ENCODE results near the gene TBC1D12. TPM values are rescaled to one million over a fixed set of nuclear protein-coding genes. Genes with fewer than 3 reads are reported as not detected.

TBC1D12 gene
- total RNA-seq, 4 donors from 2014 or later, result 16.9 to 26.6 (median 17.9) TPM

GRCh38 chr10:94443549-94443948 is 41.2 kb downstream of the TBC1D12 start:
- no peaks in the 10 kb centered on the region for H3K27me3 ChIP-seq
- TF ChIP-seq, protein P1, sequence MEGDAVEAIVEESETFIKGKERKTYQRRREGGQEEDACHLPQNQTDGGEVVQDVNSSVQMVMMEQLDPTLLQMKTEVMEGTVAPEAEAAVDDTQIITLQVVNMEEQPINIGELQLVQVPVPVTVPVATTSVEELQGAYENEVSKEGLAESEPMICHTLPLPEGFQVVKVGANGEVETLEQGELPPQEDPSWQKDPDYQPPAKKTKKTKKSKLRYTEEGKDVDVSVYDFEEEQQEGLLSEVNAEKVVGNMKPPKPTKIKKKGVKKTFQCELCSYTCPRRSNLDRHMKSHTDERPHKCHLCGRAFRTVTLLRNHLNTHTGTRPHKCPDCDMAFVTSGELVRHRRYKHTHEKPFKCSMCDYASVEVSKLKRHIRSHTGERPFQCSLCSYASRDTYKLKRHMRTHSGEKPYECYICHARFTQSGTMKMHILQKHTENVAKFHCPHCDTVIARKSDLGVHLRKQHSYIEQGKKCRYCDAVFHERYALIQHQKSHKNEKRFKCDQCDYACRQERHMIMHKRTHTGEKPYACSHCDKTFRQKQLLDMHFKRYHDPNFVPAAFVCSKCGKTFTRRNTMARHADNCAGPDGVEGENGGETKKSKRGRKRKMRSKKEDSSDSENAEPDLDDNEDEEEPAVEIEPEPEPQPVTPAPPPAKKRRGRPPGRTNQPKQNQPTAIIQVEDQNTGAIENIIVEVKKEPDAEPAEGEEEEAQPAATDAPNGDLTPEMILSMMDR (IDR thresholded peaks at IDR 0.05), result no peak
- no peak for TF ChIP-seq EP300 (IDR thresholded peaks at IDR 0.05)
- TF ChIP-seq POLR2A (IDR thresholded peaks at IDR 0.05), result no peak
- TF ChIP-seq POLR2AphosphoS5 (IDR thresholded peaks at IDR 0.05), result no peak
- no peak overlapping the region for H3K4me3 ChIP-seq
- H3K36me3 ChIP-seq, result peaks cover 0 to 8% of the 10 kb centered on the region in 2 donors
- ATAC-seq, result no peak
- H3K4me1 ChIP-seq, result peaks cover 0 to 23% (median 0%) of the 10 kb centered on the region in 3 donors
- H3K9me3 ChIP-seq, result no peaks in the 10 kb centered on the region
- no peak overlapping the region for H3K27ac ChIP-seq
- WGBS, 2 donors (ENCODE audit: low coverage in 1 of 2), result 58 to 78% methylated on average over 4 of the region's 4 CpGs

DNA sequence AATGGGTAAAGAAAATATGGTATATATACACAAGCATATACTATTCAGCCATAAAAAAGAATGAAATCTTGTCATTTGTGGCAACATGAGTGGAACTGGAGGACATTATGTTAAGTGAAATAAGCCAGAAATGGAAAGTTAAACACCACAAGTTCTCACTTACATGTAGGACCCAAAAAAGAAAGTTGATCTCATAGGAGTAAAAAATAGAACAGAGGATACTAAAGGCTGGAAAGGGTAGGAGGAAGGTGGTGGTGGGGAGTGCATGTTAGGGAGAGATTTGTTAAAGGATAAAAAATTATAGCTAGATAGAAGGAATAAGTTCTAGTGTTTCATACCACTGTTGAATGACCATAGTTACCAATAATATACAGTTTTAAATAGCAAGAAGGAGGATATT is 48.4 kb downstream of the TBC1D12 start:
- H3K27ac ChIP-seq, result no peak overlapping the region
- no peaks in the 10 kb centered on the region for H3K27me3 ChIP-seq
- no peak for TF ChIP-seq POLR2A (IDR thresholded peaks at IDR 0.05)
- no peak for TF ChIP-seq EP300 (IDR thresholded peaks at IDR 0.05)
- TF ChIP-seq POLR2AphosphoS5 (IDR thresholded peaks at IDR 0.05), result no peak
- TF ChIP-seq, protein P1 (IDR thresholded peaks at IDR 0.05), result no peak
- H3K9me3 ChIP-seq, result peaks cover 0 to 11% (median 2%) of the 10 kb centered on the region in 3 donors
- peaks cover 0 to 5% of the 10 kb centered on the region in 2 donors for H3K36me3 ChIP-seq
- no peak overlapping the region for H3K4me3 ChIP-seq
- ATAC-seq, result no peak
- H3K4me1 ChIP-seq, result no peaks in the 10 kb centered on the region

DNA sequence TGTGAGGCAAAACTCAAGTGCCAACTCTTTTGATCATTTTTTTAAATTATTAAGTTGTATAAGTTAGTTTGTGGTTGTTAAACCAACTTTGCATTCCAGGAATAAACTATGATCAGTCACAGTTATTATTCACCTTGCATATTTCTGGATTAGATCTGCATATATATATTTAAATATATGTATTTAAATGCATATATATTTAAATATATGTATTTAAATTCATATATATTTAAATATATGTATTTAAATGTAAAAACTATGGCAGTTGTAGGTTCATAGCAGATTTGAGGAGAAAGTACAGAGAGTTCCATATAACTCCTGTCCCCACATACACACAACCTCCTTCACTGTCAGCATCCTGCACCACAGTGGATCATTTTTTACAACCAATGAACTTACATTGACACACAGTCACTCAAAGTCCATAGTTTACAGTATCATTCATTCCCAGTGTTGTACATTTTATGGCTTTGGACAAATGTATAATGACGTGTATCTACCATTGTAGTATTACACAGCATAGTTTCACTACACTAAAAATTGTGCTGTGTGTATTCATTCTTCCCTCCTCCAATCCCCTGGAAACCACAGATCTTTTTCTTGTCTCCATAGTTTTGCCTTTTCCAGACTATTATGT is 49.7 kb downstream of the TBC1D12 start:
- H3K27ac ChIP-seq, result no peak overlapping the region
- no peaks in the 10 kb centered on the region for H3K27me3 ChIP-seq
- TF ChIP-seq POLR2AphosphoS5 (IDR thresholded peaks at IDR 0.05) (no peak), POLR2A (IDR thresholded peaks at IDR 0.05) (no peak), EP300 (IDR thresholded peaks at IDR 0.05) (no peak)
- TF ChIP-seq, protein P1 (IDR thresholded peaks at IDR 0.05), result no peak
- WGBS, 2 donors (ENCODE audit: low coverage in 1 of 2), result 100% methylated on average over 1 of the region's 1 CpG
- H3K9me3 ChIP-seq, result peaks cover 0 to 21% (median 2%) of the 10 kb centered on the region in 3 donors
- no peaks in the 10 kb centered on the region for H3K4me1 ChIP-seq
- no peak for ATAC-seq
- H3K4me3 ChIP-seq, result no peak overlapping the region
- H3K36me3 ChIP-seq, result peaks cover 0 to 7% of the 10 kb centered on the region in 2 donors

GRCh38 chr10:94456942-94457341 is 54.6 kb downstream of the TBC1D12 start:
- Histone ChIP-seq H3K36me3 (peaks cover 0 to 33% of the 10 kb centered on the region in 2 donors), H3K4me3 (no peak overlapping the region), H3K27ac (no peak overlapping the region), H3K27me3 (no peaks in the 10 kb centered on the region), H3K9me3 (peaks cover 0 to 42% (median 2%) of the 10 kb centered on the region in 3 donors), H3K4me1 (no peaks in the 10 kb centered on the region)
- 94 to 100% methylated on average over 2 of the region's 2 CpGs for WGBS, 2 donors (ENCODE audit: low coverage in 1 of 2)
- ATAC-seq, result no peak
- TF ChIP-seq EP300 (IDR thresholded peaks at IDR 0.05), result no peak
- TF ChIP-seq, protein P1 (IDR thresholded peaks at IDR 0.05), result no peak
- no peak for TF ChIP-seq POLR2AphosphoS5 (IDR thresholded peaks at IDR 0.05)
- no peak for TF ChIP-seq POLR2A (IDR thresholded peaks at IDR 0.05)

DNA sequence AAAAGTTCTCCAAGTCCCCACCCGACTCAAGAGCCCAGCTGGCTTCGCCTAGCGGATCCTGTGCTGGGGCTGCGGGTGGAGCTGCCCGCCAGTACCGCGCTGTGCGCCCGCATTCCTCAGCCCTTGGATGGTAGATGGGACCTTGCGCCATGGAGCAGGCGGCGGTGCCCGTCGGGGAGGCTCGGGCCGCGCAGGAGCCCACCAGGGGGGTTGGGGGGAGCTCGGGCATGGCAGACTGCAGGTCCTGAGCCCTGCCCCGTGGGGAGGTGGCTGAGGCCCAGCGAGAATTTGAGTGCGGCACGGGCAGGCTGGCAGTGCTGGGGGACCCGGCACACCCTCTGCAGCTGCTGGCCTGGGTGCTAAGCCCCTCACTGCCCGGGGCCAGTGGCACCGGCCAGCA is 57.0 kb downstream of the TBC1D12 start:
- peaks cover 0 to 33% of the 10 kb centered on the region in 2 donors for H3K36me3 ChIP-seq
- no CpG with 5 or more reads among the region's 25 CpGs for WGBS, 2 donors (ENCODE audit: low coverage in 1 of 2)
- H3K9me3 ChIP-seq, result peaks cover 0 to 50% (median 0%) of the 10 kb centered on the region in 3 donors
- no peak overlapping the region for H3K4me3 ChIP-seq
- no peak for ATAC-seq
- TF ChIP-seq POLR2A (IDR thresholded peaks at IDR 0.05) (no peak), EP300 (IDR thresholded peaks at IDR 0.05) (no peak), POLR2AphosphoS5 (IDR thresholded peaks at IDR 0.05) (no peak)
- TF ChIP-seq, protein P1 (IDR thresholded peaks at IDR 0.05), result no peak
- no peaks in the 10 kb centered on the region for H3K4me1 ChIP-seq
- no peak overlapping the region for H3K27ac ChIP-seq
- H3K27me3 ChIP-seq, result no peaks in the 10 kb centered on the region

Data from gastroesophageal sphincter (tissue), 4 donors.